Ascending aorta (tissue), 2 donors: ENCODE results near the gene SRBD1. TPM values are rescaled to one million over a fixed set of nuclear protein-coding genes. Genes with fewer than 3 reads are reported as not detected.

Experiments
- DNase-seq, 2 donors: peaks; one replicate each; pipeline ENCODE4 v3.0.0-alpha.2; 2019; ENCODE audit warnings: low spot score in 2 of 2
- H3K27ac ChIP-seq, 2 donors: fragments of 200-600 bp; sonication (generic); one replicate each; pipeline ENCODE4 v1.5.1; 2016 to 2017; ENCODE audit warnings: mild to moderate bottlenecking in 1 of 2
- H3K27me3 ChIP-seq: fragments of 200-600 bp; sonication (generic); one replicate; pipeline ENCODE4 v1.5.1; 2017
- H3K36me3 ChIP-seq, 2 donors: fragments of 200-600 bp; sonication (generic); one replicate each; pipeline ENCODE4 v1.5.1; 2016
- H3K4me1 ChIP-seq, 2 donors: fragments of 200-600 bp; sonication (generic); one replicate each; pipeline ENCODE4 v1.5.1; 2016 to 2017; ENCODE audit warnings: mild to moderate bottlenecking in 1 of 2
- H3K4me3 ChIP-seq, 2 donors: fragments of 200-600 bp; sonication (generic); one replicate each; pipeline ENCODE4 v1.5.1; 2016 to 2017; ENCODE audit warnings: mild to moderate bottlenecking in 1 of 2
- H3K9me3 ChIP-seq, 2 donors: fragments of 200-600 bp; sonication (generic); one replicate each; pipeline ENCODE4 v1.5.1; 2016
- intact Hi-C: fragments of 100-400 bp; cut with DNase I; formaldehyde crosslinking; loops from one replicate; pipeline ENCODE4 v1.15.1; 2023
- total RNA-seq: library from RNA; depleted of rRNA; stranded (reverse); fragments of >200 nt; gene quantifications from one replicate; pipeline ENCODE4 v1.1.0, GENCODE V29; 2016
- TF ChIP-seq, protein P1 (sequence below), 3 experiments: fragments of 200-600 bp in 2 of 3; fragments of 450-650 bp in 1 of 3; sonication (generic) in 2 of 3; IDR thresholded peaks; one replicate each; pipeline ENCODE4 v1.5.1; 2016 to 2019; ENCODE audit warnings: antibody characterized with exemption in 3 of 3, mild to moderate bottlenecking in 1 of 3, moderate library complexity in 1 of 3

The SRBD1 gene
- total RNA-seq, 1 donor from 2014 or later, result 7.6 TPM

DNA sequence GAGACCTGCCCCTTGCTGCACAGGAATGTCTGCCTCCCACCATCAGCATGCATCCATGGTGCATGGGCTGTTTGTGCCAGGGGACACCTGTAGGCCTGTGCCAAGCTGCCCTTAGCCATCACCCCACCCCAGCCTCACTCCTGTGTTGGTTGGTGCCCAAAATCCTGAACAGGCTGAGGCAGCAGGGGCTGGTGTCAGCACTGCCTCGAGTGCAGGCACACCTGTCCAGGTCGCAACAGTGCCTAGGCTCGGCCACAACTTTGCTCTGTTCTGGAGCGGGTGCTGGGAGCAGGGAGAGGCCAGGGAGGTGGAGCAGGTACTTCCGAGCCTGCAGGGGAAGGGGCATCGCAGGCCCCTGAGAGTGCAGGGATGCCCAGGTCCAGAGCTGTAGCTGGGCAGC lies 69.1 kb downstream of the SRBD1 start:
- no peak overlapping the region for H3K4me3 ChIP-seq
- no peak overlapping the region for H3K27ac ChIP-seq
- no peak for DNase-seq
- peaks cover 9 to 18% of the 10 kb centered on the region in 2 donors for H3K36me3 ChIP-seq
- H3K4me1 ChIP-seq, result no peaks in the 10 kb centered on the region
- H3K9me3 ChIP-seq, result no peaks in the 10 kb centered on the region
- TF ChIP-seq, protein P1, sequence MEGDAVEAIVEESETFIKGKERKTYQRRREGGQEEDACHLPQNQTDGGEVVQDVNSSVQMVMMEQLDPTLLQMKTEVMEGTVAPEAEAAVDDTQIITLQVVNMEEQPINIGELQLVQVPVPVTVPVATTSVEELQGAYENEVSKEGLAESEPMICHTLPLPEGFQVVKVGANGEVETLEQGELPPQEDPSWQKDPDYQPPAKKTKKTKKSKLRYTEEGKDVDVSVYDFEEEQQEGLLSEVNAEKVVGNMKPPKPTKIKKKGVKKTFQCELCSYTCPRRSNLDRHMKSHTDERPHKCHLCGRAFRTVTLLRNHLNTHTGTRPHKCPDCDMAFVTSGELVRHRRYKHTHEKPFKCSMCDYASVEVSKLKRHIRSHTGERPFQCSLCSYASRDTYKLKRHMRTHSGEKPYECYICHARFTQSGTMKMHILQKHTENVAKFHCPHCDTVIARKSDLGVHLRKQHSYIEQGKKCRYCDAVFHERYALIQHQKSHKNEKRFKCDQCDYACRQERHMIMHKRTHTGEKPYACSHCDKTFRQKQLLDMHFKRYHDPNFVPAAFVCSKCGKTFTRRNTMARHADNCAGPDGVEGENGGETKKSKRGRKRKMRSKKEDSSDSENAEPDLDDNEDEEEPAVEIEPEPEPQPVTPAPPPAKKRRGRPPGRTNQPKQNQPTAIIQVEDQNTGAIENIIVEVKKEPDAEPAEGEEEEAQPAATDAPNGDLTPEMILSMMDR (IDR thresholded peaks at IDR 0.05), result no peak
- H3K27me3 ChIP-seq, result no peaks in the 10 kb centered on the region
- intact Hi-C loops, result no loop called here

DNA sequence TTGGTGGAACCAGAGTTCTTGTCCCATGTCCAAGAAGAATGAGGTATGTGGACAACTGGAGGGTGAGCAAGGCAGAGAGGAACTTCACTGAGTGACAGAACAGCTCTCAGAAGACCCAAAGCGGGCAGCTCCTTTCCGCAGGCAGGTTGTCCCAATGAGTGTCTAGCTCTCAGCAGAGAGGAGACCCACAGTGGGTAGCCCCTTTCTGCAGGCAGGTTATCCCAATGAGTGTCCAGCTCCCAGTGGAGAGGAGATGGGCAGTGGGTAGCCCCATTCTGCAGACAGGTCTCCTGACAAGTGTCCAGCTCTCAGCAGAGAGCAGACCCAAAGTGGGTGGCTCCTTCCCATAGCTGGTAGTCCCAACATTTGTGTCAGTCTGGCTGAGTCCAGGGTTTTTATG lies 69.6 kb downstream of the SRBD1 start:
- peaks cover 9 to 18% of the 10 kb centered on the region in 2 donors for H3K36me3 ChIP-seq
- no peaks in the 10 kb centered on the region for H3K27me3 ChIP-seq
- intact Hi-C loops, result no loop called here
- H3K27ac ChIP-seq, result no peak overlapping the region
- no peaks in the 10 kb centered on the region for H3K4me1 ChIP-seq
- no peak overlapping the region for H3K4me3 ChIP-seq
- no peak for DNase-seq
- H3K9me3 ChIP-seq, result no peaks in the 10 kb centered on the region
- TF ChIP-seq, protein P1 (IDR thresholded peaks at IDR 0.05), result no peak

DNA sequence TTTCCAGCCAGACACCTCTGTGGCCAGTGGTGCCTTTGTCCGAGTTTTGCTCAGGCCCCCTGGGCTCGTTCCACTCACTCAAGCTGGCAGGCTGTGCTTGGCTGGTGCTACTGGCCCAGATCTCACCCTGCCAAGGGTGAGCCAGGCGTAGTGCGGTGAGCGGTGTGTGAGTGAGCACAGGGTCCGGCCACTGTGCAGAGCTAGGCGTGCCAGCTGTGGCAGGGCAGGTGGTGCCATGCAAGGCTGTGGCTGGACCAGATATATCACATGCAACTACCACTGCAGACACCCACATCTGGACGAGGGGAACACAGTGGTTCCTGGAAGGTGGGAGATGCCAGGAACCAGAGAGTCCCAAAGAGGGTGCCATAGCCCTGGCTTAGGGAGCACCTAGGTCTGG lies 70.1 kb downstream of the SRBD1 start:
- no peak overlapping the region for H3K4me3 ChIP-seq
- no peak overlapping the region for H3K27ac ChIP-seq
- no peaks in the 10 kb centered on the region for H3K9me3 ChIP-seq
- TF ChIP-seq, protein P1 (IDR thresholded peaks at IDR 0.05), result no peak
- H3K27me3 ChIP-seq, result no peaks in the 10 kb centered on the region
- no peaks in the 10 kb centered on the region for H3K4me1 ChIP-seq
- DNase-seq, result no peak
- peaks cover 9 to 18% of the 10 kb centered on the region in 2 donors for H3K36me3 ChIP-seq
- intact Hi-C loops, result no loop called here

DNA sequence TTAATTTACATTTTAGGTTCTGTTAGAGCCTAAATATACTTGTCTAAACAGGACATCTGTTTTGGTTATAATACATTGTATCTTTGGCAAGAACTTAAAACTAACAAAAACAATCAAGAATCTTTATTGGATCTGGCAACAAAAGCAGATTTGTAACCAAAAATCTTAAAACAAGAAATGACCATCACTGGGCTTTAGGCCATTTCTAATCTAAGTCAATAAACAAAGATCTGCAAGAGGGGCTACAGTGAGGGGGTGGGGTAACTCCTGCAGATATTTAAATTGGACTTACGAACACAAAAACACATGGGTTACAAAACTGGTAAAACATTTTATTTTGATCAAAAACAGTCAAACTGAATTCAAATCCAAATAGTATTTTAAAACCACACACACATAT lies 77.3 kb downstream of the SRBD1 start:
- H3K36me3 ChIP-seq, result no peaks in the 10 kb centered on the region
- H3K9me3 ChIP-seq, result no peaks in the 10 kb centered on the region
- intact Hi-C loops, result no loop called here
- TF ChIP-seq, protein P1 (IDR thresholded peaks at IDR 0.05), result no peak
- H3K27ac ChIP-seq, result no peak overlapping the region
- no peaks in the 10 kb centered on the region for H3K4me1 ChIP-seq
- DNase-seq, result no peak
- no peaks in the 10 kb centered on the region for H3K27me3 ChIP-seq
- no peak overlapping the region for H3K4me3 ChIP-seq

DNA sequence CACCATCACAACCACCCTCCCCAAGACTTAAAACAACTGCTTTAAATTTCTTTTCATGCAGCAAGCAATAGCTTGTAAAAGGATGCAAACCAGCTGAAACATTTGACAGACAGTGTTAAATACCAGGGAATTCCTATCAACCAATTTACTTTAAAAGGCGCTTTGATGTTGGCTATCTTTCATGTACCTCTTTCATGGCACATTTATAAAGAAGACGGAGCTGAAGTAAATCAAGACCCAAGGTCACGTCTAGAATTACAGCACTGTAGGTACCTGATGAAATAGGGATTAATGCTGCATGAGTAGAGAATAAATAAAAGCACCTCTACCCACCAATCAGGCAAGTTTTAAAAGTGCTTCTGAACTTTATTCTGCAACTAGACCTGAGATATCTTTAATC lies 78.9 kb downstream of the SRBD1 start:
- Histone ChIP-seq H3K27me3 (no peaks in the 10 kb centered on the region), H3K36me3 (no peaks in the 10 kb centered on the region), H3K4me1 (no peaks in the 10 kb centered on the region), H3K27ac (no peak overlapping the region), H3K4me3 (no peak overlapping the region), H3K9me3 (no peaks in the 10 kb centered on the region)
- TF ChIP-seq, protein P1 (IDR thresholded peaks at IDR 0.05), result no peak
- no peak for DNase-seq
- intact Hi-C loops, result no loop called here

DNA sequence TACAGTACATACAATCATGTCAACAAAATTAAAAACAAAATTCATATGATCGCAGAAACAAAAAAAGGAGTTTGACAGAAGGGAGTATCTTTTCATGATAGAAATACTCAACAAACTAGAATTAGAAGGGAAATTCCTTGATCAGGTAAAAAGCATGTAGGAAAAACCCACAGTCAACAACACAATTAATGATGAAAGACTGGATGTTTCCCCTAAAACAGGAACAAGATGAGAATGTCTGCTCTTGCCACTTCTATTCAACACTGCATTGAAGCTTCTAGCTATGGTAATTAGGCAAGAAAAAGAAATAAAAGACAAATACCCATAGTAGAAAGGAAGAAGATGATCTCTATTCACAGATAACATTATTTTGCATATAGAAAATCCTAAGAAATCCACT lies 87.1 kb downstream of the SRBD1 start:
- intact Hi-C loops, result no loop called here
- Histone ChIP-seq H3K27ac (no peak overlapping the region), H3K4me1 (no peaks in the 10 kb centered on the region), H3K9me3 (no peaks in the 10 kb centered on the region), H3K27me3 (no peaks in the 10 kb centered on the region), H3K4me3 (no peak overlapping the region), H3K36me3 (no peaks in the 10 kb centered on the region)
- TF ChIP-seq, protein P1 (IDR thresholded peaks at IDR 0.05), result no peak
- no peak for DNase-seq
